Activated B cell treated with CpG ODN at 0.5 μM for 24 hours (primary cell): ENCODE results near the gene EXD3. TPM values are rescaled to one million over a fixed set of nuclear protein-coding genes. Genes with fewer than 3 reads are reported as not detected.
A peak's percentile ranks its signal among the peaks of the same experiment; 100 is the strongest.

Source experiments
- ATAC-seq: fragments of 200-7000 bp; cut with Tn5 transposase; one replicate; pipeline ENCODE4 v1.10.0; 2021; ENCODE audit warnings: low read depth, mild to moderate bottlenecking, moderate library complexity
- CTCF ChIA-PET: fragments of 350-600 bp; sonication (Branson Sonifier 250); formaldehyde crosslinking; loops from one replicate; lab custom pipeline; 2021; ENCODE audit warnings: antibody characterized with exemption; lab: Charles Lee
- POLR2A ChIA-PET: fragments of 350-600 bp; sonication (Branson Sonifier 250); formaldehyde crosslinking; loops from one replicate; lab custom pipeline; 2021; ENCODE audit warnings: antibody characterized with exemption; lab: Charles Lee
- DNase-seq: peaks from one replicate; pipeline ENCODE4 v3.0.0; 2022
- H3K27ac Mint-ChIP-seq: one replicate; pipeline ENCODE4 v1.8.0; 2020; ENCODE audit warnings: mixed read lengths
- H3K27me3 Mint-ChIP-seq: one replicate; pipeline ENCODE4 v1.8.0; 2021; ENCODE audit warnings: mixed read lengths
- H3K36me3 Mint-ChIP-seq: one replicate; pipeline ENCODE4 v1.8.0; 2021; ENCODE audit warnings: low read depth, mixed read lengths
- H3K4me1 Mint-ChIP-seq: one replicate; pipeline ENCODE4 v1.8.0; 2021; ENCODE audit warnings: mixed read lengths
- H3K4me3 Mint-ChIP-seq: one replicate; pipeline ENCODE4 v1.8.0; 2020; ENCODE audit warnings: mild to moderate bottlenecking, mixed read lengths
- H3K9me3 Mint-ChIP-seq: one replicate; pipeline ENCODE4 v1.8.0; 2020; ENCODE audit warnings: mixed read lengths
- intact Hi-C: fragments of 100-400 bp; cut with micrococcal nuclease; formaldehyde crosslinking; loops from one replicate; pipeline ENCODE4 v1.15.1; 2024
- total RNA-seq: library from RNA; stranded (reverse); gene quantifications from 2 replicates; pipeline ENCODE4 v1.2.3, GENCODE V29; 2022
- TF ChIP-seq, protein P1 (sequence below): fragments of 200-600 bp; IDR thresholded peaks from one replicate; pipeline ENCODE4 v1.8.0; 2022; ENCODE audit warnings: antibody characterized with exemption, mild to moderate bottlenecking

Gene EXD3
- total RNA-seq, 1 donor from 2014 or later = 12.8 TPM

GRCh38 chr9:137435980-137436760, 13.2 kb upstream of the EXD3 start:
- H3K27ac Mint-ChIP-seq = no peak overlapping the region
- DNase-seq = no peak
- peak; percentile 62 for ATAC-seq
- H3K27me3 Mint-ChIP-seq = peaks cover 4% of the 10 kb centered on the region
- H3K4me1 Mint-ChIP-seq = no peaks in the 10 kb centered on the region
- no peaks in the 10 kb centered on the region for H3K36me3 Mint-ChIP-seq
- TF ChIP-seq, protein P1, sequence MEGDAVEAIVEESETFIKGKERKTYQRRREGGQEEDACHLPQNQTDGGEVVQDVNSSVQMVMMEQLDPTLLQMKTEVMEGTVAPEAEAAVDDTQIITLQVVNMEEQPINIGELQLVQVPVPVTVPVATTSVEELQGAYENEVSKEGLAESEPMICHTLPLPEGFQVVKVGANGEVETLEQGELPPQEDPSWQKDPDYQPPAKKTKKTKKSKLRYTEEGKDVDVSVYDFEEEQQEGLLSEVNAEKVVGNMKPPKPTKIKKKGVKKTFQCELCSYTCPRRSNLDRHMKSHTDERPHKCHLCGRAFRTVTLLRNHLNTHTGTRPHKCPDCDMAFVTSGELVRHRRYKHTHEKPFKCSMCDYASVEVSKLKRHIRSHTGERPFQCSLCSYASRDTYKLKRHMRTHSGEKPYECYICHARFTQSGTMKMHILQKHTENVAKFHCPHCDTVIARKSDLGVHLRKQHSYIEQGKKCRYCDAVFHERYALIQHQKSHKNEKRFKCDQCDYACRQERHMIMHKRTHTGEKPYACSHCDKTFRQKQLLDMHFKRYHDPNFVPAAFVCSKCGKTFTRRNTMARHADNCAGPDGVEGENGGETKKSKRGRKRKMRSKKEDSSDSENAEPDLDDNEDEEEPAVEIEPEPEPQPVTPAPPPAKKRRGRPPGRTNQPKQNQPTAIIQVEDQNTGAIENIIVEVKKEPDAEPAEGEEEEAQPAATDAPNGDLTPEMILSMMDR = no peak
- H3K4me3 Mint-ChIP-seq = no peak overlapping the region
- H3K9me3 Mint-ChIP-seq = no peaks in the 10 kb centered on the region
- ChIA-PET POLR2A (no interaction called here), CTCF (no interaction called here)
- intact Hi-C loops = no loop called here

DNA sequence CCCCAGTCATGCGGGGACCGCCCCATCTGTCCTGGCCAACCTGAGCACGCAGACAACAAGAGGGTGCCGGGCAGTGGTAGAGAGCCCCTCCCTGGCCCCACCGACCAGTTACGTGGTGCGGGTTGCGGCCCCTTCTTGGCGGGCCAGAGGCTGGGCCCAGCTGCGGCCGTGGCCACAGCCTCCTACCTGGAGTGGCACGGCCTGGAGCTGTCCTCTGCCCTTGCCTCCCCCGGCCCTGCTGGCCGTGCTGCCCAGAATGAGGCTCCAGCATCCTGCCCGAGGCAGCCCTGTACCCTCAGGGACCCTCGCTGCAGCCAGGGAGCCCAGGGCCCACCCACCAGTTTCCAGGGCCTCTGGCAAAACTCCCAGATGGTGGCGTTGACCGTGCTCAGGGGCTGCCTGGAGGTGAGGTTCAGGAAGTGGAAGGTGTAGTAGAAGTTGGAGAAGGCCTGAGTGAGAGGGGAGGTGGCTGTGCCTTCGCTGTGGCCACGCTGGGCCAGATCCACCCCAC, 12.5 kb upstream of the EXD3 start:
- no peak for DNase-seq
- Mint-ChIP-seq H3K4me1 (peaks cover 4% of the 10 kb centered on the region), H3K27ac (no peak overlapping the region), H3K27me3 (peaks cover 4% of the 10 kb centered on the region), H3K36me3 (no peaks in the 10 kb centered on the region), H3K4me3 (no peak overlapping the region), H3K9me3 (no peaks in the 10 kb centered on the region)
- POLR2A ChIA-PET = no interaction called here
- intact Hi-C loops = no loop called here
- TF ChIP-seq, protein P1 = no peak
- ATAC-seq = no peak
- CTCF ChIA-PET = no interaction called here

DNA sequence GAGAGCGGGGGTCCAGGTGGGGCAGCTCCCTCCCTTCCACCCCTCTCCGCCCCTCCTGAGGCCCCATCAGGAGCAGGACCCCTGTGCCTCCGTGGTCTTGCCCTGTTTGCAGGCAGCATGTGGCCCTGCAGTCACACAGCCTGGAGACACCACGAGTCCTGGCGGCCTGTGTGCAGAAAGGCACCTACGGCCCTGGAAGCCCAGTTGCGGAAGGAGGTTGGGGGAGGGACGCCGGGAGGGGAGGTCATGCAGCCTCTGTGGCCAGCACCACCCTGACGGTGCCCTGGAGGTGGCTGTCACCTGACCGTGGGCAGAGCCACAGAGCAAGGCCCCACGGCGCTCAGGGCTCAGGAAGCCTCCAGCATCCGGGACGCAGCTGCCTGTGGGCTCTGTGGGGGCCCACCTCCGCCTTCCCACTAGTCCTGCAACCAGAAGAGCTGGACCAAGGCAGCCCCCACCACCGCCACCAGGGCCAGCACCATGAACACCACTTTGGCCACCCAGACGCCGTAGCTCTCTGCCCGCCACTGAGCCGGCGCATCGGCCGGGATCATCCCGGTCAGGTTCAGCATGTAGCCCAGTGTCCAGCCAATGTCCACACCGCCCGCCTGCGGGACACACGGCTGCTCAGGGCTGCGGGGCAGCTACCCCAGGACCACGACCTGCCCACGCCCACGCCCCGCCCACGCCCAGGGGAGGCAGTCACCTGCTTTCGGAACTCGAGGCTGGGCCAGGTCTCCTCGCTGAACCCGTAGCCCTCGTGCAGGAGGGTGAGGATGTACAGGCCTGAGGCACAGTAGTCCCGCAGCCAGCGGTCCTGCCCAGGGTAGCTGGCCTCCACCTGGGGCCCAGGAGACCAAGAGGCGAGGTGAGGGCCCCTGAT, 11.8 kb upstream of the EXD3 start:
- H3K36me3 Mint-ChIP-seq = no peaks in the 10 kb centered on the region
- H3K9me3 Mint-ChIP-seq = no peaks in the 10 kb centered on the region
- ATAC-seq (no peak), DNase-seq (no peak)
- TF ChIP-seq, protein P1 = no peak
- H3K27me3 Mint-ChIP-seq = peaks cover 4% of the 10 kb centered on the region
- ChIA-PET POLR2A (no interaction called here), CTCF (no interaction called here)
- no peak overlapping the region for H3K27ac Mint-ChIP-seq
- H3K4me3 Mint-ChIP-seq = no peak overlapping the region
- peaks cover 5% of the 10 kb centered on the region for H3K4me1 Mint-ChIP-seq
- intact Hi-C loops = no loop called here

DNA sequence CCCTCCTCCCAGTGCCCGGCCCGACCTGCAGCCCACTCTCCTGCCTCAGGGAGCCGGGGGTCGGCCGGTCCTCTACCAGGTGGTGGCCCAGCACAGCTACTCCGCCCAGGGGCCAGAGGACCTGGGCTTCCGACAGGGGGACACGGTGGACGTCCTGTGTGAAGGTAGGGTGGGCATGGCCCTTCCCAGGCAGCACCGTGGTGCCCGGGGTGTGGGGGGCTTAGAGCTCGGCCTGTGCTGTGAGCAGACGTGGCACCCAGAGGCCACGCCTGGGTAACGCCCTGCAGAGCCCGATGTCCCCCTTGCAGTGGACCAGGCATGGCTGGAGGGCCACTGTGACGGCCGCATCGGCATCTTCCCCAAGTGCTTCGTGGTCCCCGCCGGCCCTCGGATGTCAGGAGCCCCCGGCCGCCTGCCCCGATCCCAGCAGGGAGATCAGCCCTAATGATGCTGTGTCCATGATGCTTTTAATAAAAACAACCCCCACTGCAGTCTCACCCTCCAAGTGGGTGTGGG, 11.0 kb upstream of the EXD3 start:
- intact Hi-C loops = no loop called here
- peaks cover 4% of the 10 kb centered on the region for H3K27me3 Mint-ChIP-seq
- ChIA-PET CTCF (no interaction called here), POLR2A (no interaction called here)
- ATAC-seq (no peak), DNase-seq (no peak)
- no peaks in the 10 kb centered on the region for H3K9me3 Mint-ChIP-seq
- TF ChIP-seq, protein P1 = no peak
- no peak overlapping the region for H3K4me3 Mint-ChIP-seq
- no peak overlapping the region for H3K27ac Mint-ChIP-seq
- H3K4me1 Mint-ChIP-seq = peaks cover 11% of the 10 kb centered on the region
- H3K36me3 Mint-ChIP-seq = no peaks in the 10 kb centered on the region
